GM18868 (cell line): ENCODE results near the gene MLH1.
A peak's percentile ranks its signal among the peaks of the same experiment; 100 is the strongest.
"Not testable (repeated sequence)": the region's sequence is repeated elsewhere in the genome, so short reads cannot be mapped to it uniquely, and the experiment has no call there.

Source experiments
- ATAC-seq: cut with Tn5 transposase; IDR thresholded peaks from one replicate; pipeline ENCODE4 v1.9.1; 2021; ENCODE audit warnings: mild to moderate bottlenecking, moderate library complexity; ENCODE audit not compliant: unreplicated experiment

Gene MLH1

DNA sequence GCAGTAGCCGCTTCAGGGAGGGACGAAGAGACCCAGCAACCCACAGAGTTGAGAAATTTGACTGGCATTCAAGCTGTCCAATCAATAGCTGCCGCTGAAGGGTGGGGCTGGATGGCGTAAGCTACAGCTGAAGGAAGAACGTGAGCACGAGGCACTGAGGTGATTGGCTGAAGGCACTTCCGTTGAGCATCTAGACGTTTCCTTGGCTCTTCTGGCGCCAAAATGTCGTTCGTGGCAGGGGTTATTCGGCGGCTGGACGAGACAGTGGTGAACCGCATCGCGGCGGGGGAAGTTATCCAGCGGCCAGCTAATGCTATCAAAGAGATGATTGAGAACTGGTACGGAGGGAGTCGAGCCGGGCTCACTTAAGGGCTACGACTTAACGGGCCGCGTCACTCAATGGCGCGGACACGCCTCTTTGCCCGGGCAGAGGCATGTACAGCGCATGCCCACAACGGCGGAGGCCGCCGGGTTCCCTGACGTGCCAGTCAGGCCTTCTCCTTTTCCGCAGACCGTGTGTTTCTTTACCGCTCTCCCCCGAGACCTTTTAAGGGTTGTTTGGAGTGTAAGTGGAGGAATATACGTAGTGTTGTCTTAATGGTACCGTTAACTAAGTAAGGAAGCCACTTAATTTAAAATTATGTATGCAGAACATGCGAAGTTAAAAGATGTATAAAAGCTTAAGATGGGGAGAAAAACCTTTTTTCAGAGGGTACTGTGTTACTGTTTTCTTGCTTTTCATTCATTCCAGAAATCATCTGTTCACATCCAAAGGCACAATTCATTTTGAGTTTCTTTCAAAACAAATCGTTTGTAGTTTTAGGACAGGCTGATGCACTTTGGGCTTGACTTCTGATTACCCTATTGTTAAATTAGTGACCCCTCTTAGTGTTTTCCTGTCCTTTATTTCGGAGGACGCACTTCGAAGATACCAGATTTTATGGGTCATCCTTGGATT lies at the start of gene MLH1:
Gene MLH1 (plus strand): TSS at position 193 of the 958 bp plus-strand sequence. CDS start 30 bp downstream, at position 223.
- peak; percentile 88 for ATAC-seq

DNA sequence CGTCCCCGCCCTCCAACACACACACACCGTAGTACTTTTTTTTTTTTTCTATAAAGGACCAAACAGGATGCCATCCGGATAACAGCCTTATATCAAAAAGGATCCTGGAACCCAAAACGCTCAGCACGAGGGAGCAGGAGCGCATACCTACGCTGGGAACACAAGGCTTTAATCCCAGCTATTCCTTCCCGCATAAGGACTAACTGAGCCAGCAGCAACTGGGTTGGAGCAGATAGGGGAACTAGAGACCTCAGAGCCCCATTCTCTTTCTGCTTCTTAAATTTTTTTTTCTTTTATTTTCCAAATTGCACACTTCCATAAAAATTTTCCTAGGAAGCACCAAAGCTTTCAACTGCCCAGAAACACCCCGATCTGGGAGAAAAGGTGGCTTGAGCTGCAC lies 49.7 kb upstream of the MLH1 start:
- ATAC-seq, result no peak

- peak; percentile 55 for ATAC-seq
Observed at GRCh38 chr3:36944012-36944640, 49.2 kb upstream of the MLH1 start.

DNA sequence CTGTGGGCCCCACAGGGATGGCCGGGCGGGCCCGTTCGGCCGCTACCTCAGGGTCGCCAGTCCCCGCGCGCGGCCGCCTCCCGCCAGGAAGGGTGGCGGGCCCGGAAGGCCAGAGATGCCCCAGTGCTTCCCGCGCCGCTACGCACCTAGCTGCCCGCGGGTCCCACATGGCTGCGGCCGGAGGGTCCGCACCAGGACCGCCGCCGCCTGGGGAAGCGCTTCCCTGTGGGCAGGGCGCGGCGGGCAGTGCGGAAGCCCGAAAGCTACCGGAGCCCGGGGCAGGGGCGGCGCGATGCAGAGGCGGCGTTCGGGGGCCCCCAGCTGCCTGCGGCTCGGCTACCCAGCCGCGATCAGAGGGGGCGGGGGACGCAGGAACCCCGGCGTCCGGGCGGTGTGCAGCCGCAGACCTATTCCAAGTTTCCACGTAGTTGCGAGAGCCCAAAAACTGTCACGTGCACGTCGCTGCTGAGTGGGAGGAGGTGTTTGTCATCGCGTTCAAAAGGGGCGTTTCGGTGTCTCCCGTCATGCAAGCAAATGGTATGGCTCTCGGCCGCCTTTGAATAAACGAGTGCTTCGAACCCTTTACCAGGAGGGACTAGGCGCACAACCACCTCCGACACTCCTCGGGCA lies 48.6 kb upstream of the MLH1 start, which contains the start of gene TRANK1:
Gene TRANK1 (minus strand): TSS at position 414 of the 630 bp plus-strand sequence. CDS start 245 bp downstream, at position 169.
- ATAC-seq, result peak; percentile 72

DNA sequence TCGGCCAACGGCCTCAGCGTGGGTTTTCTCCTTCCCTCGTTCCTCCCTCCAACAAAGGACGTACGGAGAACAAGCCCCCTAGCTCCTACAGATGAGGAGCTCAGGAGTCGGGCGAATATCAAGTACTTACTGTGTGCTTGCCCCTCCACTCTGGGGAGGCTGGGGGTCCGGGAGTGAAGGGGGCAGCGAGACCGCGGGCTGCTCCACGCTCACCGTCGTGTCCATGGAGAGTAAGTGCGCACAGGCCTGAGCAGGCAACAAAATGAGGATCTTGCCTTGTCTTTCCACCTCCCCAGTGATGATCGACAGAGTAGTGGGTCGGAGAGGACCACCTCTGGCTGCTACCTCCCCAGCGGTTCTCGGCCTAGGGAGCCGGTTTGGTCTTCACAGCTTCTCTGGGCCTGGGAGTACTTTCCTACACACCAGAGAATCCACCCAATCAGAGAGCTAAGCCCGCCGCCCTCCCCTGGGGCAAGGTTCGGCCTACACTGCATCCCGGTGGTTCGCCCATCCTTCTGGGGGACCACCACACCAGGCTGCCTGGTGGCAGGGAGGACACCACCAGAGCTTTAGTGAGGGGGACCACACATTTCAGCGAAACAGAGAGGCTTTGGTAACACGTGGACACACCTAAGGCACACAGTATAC lies 47.9 kb upstream of the MLH1 start:
- no peak for ATAC-seq

DNA sequence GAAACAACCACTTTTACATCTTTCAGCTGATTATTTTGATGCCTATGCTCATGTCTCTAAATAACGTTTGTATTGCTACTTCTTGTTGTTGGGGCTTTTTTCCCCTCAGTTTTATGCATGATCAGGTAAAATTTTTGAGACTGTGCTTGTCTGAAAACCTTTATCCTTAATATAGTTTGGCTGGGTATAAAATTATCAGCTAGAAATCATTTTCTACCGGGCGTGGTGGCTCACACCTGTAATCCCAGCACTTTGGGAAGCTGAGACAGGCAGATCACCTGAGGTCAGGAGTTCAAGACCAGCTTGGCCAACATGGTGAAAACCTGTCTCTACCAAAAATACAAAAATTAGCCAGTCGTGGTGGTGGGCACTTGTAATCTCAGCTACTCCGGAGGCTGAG lies 45.5 kb upstream of the MLH1 start:
- ATAC-seq, result not testable (repeated sequence)

- ATAC-seq, result no peak
Observed at GRCh38 chr3:36954452-36955134, 38.7 kb upstream of the MLH1 start.

DNA sequence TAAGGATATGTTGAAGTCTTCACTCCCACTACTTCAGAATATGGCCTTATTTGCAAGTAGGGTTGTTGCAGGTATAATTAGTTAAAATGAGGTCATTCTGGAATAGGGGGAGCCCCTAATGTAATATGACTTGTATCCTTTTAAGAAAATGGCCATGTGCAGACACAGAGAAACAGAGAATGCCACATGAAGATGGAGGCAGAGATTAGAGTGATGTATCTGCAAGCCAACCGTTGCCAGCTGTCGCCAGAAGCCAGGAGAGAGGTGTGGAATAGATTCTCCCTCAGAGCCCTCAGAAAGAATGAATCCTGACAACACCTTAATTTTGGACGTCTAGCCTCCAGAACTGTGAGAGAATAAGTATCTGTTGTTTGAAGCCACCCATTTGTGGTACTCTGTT lies 37.2 kb upstream of the MLH1 start:
- ATAC-seq, result no peak

DNA sequence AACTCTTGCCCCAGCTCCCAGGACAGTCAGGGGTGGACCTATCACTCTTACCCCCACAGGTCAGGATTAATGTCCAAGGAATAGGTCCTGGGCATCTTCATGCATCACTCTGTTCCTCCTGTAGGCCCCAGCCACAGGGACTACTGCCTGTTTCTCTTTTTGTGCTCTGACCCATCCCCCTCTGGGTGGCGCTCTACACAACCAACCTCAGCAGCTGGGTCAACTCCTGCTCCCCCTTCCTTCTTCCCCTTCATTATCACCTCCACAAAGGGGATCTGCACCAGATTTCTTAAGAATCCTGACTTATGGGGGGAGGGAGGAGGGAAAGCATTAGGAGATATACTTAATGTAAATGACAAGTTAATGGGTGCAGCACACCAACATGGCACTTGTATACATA lies 36.3 kb upstream of the MLH1 start:
- ATAC-seq, result no peak

GRCh38 chr3:36957862-36958686 lies 35.2 kb upstream of the MLH1 start:
- no peak for ATAC-seq

DNA sequence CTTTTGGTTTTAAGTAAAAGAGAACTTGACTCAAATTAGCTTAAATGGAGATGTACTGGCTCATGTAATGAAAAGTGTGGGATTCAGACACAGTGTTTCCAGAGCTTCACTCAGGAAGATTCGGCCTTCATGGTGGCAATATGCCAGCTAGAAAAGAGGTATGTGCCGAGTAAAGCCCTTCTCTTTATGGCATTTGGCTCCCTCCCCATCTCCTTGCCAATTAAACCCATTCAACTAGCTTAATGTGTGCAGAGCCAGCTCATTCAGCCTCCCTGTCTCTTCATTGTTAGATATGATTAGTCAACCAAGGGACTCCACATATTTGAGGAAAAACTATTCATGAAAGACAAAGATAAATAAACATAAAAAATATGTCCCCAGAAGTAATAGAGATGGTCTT lies 33.5 kb upstream of the MLH1 start:
- ATAC-seq, result no peak

GRCh38 chr3:36960502-36960901 lies 32.8 kb upstream of the MLH1 start:
- no peak for ATAC-seq

- not testable (repeated sequence) for ATAC-seq
Observed at GRCh38 chr3:36963008-36963407, 30.3 kb upstream of the MLH1 start.

GRCh38 chr3:36964331-36964730 lies 29.0 kb upstream of the MLH1 start:
- ATAC-seq, result no peak

GRCh38 chr3:36964817-36965216 lies 28.5 kb upstream of the MLH1 start:
- peak; percentile 41 for ATAC-seq

DNA sequence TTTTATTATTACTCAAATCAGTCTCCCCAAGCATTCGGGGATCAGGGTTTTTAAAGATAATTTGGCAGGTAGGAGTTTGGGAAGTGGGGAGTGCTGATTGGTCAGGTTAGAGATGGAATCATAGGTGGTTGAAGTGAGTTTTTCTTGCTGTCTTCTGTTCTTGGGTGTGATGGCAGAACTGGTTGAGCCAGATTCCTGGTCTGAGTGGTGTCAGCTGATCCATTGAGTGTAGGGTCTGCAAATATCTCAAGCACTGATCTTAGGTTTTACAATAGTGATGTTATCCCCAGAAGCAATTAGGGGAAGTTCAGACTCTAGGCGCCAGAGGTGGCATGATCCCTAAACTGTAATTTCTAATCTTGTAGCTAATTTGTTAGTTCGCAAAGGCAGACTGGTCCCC lies 27.9 kb upstream of the MLH1 start:
- no peak for ATAC-seq

DNA sequence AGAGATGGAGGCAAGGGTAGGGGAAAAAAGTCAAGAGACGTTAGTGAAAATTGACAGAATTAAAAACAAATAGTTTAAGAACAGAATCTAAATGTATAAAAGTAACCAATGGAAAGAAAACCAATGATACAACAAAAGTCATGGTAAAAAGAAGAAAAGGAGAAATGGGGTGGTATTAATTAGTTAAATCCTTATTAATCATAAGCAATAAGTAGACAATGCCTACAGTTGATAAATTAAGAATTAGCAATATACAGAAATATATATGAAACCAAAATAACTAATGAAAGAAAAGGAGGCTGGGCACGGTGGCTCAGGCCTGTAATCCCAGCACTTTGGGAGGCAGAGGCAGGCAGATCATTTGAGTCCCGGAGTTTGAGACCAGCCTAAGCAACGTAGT lies 24.2 kb upstream of the MLH1 start:
- ATAC-seq, result no peak

DNA sequence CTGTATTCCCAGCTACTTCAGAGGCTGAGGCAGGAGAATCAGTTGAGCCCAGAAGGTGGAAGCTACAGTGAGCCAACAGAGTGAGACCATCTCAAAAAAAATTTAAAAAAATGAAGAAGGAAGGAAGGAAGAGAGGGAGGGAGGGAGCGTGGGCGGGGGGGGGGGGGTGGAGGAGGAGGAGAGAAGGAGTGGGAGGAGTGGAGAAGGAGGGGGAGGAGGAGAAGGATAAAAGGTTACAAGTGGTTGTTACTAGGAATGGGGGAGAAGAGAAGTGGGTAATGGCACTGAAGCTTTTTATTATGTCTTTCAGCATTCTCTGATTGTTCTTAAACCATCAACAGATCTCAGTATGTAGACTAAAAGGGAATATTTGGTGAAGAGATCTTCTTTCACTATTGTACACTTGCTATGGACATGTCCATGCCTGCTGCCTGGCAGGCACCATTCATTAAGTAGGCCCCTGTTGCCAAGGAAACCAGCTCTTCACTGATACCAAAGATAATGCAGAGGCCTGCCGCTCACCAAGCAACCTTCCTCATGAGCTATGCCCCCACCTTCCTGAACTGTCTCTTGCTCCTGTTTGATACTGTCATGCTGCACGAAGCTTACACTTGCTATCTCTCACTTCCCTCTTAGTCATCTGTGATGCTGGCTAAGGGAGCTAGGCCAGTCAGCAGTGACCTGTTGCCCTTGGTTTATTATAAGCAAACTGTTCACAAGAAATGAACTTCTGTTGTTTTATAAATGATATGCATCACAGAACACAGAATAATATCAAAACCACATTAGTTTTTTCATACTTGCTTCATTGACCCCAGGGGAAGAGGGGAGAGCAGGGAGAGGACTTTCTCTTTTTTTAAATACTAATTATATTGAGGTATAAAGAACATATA lies 23.5 kb upstream of the MLH1 start:
- ATAC-seq, result peak; percentile 100

DNA sequence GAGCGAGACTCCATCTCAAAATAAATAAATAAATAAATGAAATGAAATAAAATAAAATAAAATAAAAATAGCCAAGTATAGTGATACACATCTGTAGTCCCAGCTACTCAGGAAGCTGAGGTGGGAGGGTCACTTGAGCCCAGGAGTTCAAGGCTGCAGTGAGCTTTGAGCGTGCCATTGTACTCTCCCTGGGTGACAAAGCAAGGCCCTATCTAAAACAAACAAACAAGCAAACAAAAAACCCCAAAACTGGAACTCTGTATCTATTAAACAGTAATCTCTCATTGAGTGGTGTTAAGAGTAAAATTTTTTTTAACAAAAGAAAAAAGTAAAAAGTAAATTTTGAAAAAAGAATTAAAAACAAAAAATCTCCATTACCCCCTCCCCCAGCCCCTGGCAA lies 21.2 kb upstream of the MLH1 start:
- no peak for ATAC-seq
